HG03565 (cell line): ENCODE results near the gene SPEN.

ENCODE experiments used
- ATAC-seq: cut with Tn5 transposase; IDR thresholded peaks from one replicate; pipeline ENCODE4 v1.9.1; 2021; ENCODE audit warnings: mild to moderate bottlenecking, moderate library complexity; ENCODE audit not compliant: unreplicated experiment

SPEN gene

GRCh38 chr1:15935056-15935950 lies 87.8 kb downstream of the SPEN start:
- no peak for ATAC-seq

- ATAC-seq: no peak
Measured at GRCh38 chr1:15936025-15936424, 88.5 kb downstream of the SPEN start.

GRCh38 chr1:15937146-15937545 lies 89.6 kb downstream of the SPEN start:
- ATAC-seq: no peak

- ATAC-seq: no peak
Measured at GRCh38 chr1:15937706-15938168, 90.2 kb downstream of the SPEN start.

- no peak for ATAC-seq
Measured at GRCh38 chr1:15938628-15939161, 91.2 kb downstream of the SPEN start.

- no peak for ATAC-seq
Measured at GRCh38 chr1:15939181-15940109, 91.9 kb downstream of the SPEN start.

- ATAC-seq: no peak
Measured at GRCh38 chr1:15940110-15941043, 92.9 kb downstream of the SPEN start.

- no peak for ATAC-seq
Measured at GRCh38 chr1:15941044-15941840, 93.7 kb downstream of the SPEN start.

GRCh38 chr1:15941899-15942660 lies 94.6 kb downstream of the SPEN start:
- ATAC-seq: no peak

GRCh38 chr1:15942661-15943327 lies 95.3 kb downstream of the SPEN start:
- ATAC-seq: no peak

GRCh38 chr1:15943328-15943991 lies 96.0 kb downstream of the SPEN start:
- ATAC-seq: no peak

GRCh38 chr1:15943992-15944307 lies 96.4 kb downstream of the SPEN start:
- ATAC-seq: no peak

- no peak for ATAC-seq
Measured at GRCh38 chr1:15944308-15945010, 97.0 kb downstream of the SPEN start.

- ATAC-seq: no peak
Measured at GRCh38 chr1:15945011-15945831, 97.7 kb downstream of the SPEN start.

GRCh38 chr1:15945832-15946448 lies 98.4 kb downstream of the SPEN start:
- ATAC-seq: no peak
